NCI-H1048 (cell line): ENCODE data around the gene AACS.
A peak's percentile ranks its signal among the peaks of the same experiment; 100 is the strongest.

Experiments
- DNase-seq: peaks from one replicate; lab custom pipeline; 2025; lab: John Stamatoyannopoulos, UW

AACS gene

GRCh38 chr12:125152463-125152862 lies 87.2 kb downstream of the AACS start:
- DNase-seq = no peak

DNA sequence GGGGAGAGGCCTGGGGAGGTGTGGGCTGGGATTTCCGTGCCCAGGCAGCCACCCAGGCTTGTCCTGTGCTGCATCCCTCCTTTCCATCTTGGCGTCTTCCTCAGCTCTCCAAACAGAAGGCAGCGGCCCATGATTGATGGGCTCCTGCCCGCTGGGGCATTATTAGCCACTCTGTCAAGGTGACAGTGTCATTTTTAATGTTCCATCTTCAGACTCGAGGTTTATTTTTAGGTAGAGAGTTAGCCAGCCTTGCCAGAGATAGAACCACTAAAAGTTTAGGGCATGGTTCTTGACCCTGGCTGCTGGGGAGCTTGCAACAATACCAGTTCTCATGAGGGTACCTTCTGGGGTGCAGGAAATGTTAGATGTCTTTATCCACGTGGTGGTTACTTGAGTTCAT lies 90.1 kb downstream of the AACS start:
- no peak for DNase-seq

DNA sequence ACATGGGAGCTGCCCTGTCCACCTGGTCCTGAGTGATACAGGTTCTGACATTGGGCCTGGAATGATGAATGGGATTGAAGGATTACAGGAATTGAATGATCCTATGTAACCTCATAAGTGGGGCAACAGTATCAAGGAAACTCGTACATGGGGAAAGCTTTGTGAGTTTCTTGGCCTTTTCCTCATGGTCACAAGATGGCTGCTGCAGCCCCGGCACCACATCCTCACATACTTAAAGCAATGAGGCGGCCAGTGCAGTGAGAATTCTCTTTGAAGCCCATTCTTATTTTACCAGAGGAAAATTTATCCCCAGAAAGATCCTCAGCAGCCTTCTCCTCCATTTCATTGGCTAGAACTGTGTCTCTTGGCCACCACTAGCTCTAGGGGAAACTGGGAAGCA lies 91.9 kb downstream of the AACS start:
- no peak for DNase-seq

DNA sequence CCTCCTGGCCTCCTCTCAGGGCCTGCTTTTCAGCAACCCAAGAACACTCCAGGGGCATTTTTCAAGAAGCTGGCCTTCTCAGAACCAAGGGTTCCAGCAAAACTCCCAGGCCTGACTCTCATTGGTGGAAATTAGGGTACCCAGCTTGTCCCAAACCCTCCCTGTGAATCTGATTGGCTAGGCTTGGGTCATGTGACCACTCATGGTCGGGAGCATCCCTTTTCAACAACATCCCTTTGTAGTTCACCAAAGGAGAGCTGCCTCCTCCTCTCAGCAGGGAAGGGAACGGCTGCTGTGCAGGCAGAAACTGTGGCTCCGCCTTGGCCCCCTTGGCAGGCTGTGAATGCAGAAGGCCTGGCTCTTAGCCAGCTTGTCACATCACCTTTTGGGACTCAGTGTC lies 94.5 kb downstream of the AACS start:
- no peak for DNase-seq

GRCh38 chr12:125160281-125160955 lies 95.2 kb downstream of the AACS start:
- DNase-seq = no peak

GRCh38 chr12:125161712-125162022 lies 96.4 kb downstream of the AACS start:
- no peak for DNase-seq

GRCh38 chr12:125162489-125163028 lies 97.3 kb downstream of the AACS start:
- DNase-seq = no peak

DNA sequence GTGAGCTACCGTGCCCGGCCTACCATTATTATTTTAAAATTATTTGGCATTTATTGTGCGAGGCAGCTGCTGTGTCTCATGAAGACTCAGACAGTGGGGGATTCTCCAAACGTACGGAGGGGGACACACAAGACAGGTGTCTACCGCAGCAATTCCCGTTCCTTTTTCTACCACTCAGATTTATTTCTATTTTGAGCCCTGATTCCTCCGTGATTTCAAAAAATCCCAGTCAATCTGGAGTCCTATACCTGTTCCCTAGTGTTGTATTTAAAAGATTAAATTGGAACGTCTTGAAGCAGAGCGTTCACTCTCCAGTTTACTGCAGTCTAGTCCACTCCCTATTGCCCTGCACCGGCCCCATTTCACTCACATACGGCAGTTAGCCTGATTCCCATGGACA lies 97.9 kb downstream of the AACS start:
- no peak for DNase-seq

GRCh38 chr12:125164541-125164940 lies 99.3 kb downstream of the AACS start:
- no peak for DNase-seq

DNA sequence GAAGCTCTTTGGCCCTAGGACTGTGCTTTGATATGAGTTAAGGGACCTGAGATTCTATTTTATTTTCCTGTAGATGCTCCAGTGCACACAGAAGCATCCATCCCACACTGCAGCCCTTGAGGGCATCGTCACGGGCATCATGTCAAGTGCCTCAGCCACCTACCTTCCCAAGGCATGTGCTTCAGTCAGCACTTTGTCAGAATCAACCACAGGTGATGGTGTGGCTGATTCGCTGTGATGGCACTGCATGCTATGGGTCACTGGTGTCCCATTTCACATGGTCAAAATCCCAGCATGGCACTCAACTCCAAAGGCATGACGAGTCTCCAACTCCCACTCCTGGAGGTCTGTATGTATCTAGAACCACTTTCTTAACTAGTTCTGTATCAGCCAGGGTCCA lies 100.8 kb downstream of the AACS start:
- DNase-seq = no peak

DNA sequence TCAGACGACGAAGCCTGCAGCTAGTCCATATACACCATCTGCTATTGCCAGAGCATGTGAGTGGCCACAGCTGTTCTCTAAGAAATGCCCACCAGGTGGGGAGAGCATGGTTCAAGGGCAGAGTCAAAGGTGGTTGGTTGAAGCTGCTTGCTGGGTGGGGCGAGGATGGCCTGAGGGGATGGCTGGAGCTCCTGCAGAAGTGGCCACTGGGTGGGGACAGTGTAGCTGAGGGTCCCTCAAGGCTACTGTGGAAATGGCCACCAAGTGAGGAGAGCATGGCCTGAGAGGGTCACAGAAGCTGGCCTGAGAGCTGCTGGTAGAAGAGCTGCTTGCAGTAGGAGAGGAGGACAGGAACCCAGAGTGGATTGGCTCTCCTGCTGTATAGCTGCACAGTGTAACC lies 102.4 kb downstream of the AACS start:
- DNase-seq = no peak

- no peak for DNase-seq
Measured at GRCh38 chr12:125169451-125169850, 104.2 kb downstream of the AACS start.

GRCh38 chr12:125169870-125170269 lies 104.6 kb downstream of the AACS start:
- DNase-seq = no peak

DNA sequence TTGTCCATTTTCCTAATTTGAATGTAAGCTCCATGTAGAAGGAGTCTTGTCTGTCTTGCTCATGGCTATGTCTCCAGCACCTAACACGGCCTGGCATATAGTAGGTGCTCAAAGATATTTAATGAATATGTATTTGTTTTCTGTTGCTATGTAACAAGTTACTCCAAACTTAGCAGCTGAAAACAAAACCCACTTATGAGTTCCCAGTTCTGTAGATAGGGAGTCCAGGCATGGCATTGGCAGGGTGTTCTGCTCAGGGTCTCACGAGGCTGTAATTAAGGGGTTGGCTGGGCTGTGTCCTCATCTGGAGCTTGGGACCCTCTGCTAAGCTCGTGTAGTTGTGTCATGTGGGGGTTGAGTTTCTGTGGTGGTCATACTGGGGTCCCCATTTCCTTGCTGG lies 106.0 kb downstream of the AACS start:
- DNase-seq = no peak

DNA sequence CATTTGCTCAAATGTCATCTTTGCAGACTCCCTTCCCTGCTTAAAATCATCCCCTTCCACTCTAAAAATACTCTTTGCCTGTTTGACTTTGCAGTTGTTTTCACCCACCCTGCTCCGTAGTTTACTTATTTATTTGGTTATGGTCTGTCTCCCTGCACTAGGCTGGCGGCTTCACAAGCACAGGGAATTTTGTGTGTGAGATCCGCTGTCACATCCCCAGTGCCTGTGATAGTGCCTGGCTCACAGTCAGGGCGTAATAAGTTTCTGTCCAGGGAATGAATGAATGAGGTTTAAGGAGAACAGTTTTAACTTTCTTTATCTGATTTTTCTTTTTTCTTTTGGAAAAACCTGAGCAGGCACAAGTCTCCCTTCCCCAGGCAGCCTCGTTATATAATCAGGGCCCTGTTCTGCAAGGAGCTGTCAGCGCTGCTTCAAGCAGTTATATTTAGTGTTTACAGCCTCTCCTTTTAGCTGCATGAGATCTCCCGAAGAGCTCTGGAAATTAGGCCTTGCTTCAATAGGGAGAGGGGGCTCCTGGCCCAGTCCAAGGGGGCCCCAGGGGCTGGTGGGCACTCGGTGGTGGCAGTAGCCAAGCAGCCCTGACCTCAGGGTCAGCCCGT lies 107.1 kb downstream of the AACS start:
- no peak for DNase-seq

DNA sequence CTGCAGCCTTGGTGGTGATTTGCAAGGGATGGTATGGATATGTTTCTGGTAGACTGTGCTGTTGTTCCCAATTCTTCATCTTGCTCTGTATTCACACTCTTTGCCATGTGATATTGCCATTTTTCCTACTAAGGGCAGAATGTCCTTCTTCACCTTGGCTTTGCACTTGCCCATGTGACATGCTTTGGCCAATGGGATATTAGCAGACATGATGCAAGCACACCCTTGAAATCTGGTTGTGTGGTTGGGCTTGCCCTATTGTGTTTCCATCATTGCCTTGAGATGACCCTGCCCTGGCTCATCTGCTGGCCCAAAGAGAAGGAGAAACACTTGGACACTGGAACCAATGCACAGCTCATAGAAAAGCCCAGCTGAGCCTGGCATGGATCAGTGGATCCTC lies 110.3 kb downstream of the AACS start:
- no peak for DNase-seq

GRCh38 chr12:125178222-125178621 lies 113.0 kb downstream of the AACS start:
- DNase-seq = no peak

DNA sequence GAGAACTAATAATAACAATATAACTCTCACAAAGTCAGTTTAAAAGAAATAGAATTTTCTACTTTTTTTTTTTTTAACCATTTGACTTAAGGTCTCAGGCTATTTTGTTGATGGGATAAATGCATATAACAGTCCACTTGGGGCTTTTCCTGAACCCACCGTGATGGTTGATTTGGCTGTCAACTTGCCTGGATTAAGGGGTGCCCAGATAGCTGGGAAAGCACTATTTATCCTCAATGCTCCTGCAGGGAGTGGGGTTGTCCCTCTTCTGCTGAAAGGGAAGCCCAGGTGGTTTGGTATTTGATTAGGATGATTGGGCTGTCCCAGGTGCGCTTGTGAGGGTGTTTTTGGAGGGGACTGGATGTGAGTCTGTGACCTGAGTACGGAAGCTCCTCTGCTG lies 114.9 kb downstream of the AACS start:
- DNase-seq = no peak

DNA sequence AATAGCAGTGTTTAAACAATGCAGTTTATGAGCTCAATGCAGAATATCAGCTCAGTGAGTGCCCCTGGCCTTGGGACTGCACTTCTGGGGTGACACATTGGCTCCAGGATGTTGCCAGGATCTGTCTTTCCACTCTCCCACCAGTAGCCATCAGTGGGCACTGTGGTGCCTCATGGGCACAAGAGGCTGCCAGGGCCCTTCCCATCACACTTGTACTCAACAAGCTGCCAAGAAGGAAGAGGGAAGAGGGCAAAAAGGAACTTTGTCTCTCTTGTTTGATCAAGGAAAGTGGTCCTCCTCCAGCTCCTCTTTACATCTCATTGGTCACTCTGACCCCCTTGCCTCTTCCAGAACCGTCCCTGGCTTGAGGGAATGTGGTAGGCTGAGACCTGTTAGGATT lies 115.9 kb downstream of the AACS start:
- DNase-seq = no peak

- peak; percentile 34 for DNase-seq
Measured at GRCh38 chr12:125183187-125184067, 118.2 kb downstream of the AACS start.

GRCh38 chr12:125184213-125184967 lies 119.2 kb downstream of the AACS start:
- no peak for DNase-seq

GRCh38 chr12:125185311-125185739 lies 120.1 kb downstream of the AACS start:
- no peak for DNase-seq
